GM18951 (cell line): ENCODE data around the gene CCDC33.

Experiments used
- POLR2A ChIP-seq: IDR thresholded peaks from 4 replicates; pipeline ENCODE4 v1.6.1; 2011; ENCODE audit warnings: mild to moderate bottlenecking; ENCODE audit not compliant: insufficient read length, insufficient read depth; ENCODE audit errors: extremely low read depth
- in situ Hi-C: fragments of 300-500 bp; cut with MboI; formaldehyde crosslinking; loops from one replicate; pipeline ENCODE4 v1.12.0; 2022; ENCODE audit warnings: low sequenced_read_pairs, mixed read lengths, inconsistent platforms; ENCODE audit not compliant: unreplicated experiment

The CCDC33 gene

GRCh38 chr15:74375303-74375693 lies 139.2 kb downstream of the CCDC33 start:
- in situ Hi-C loops, result loop anchor here (10.0 kb wide), 2 partner anchors 250 to 390 kb away; no protein-coding TSS in a partner anchor
- TF ChIP-seq POLR2A, result no peak

- in situ Hi-C loops, result loop anchor here (10.0 kb wide), 2 partner anchors 249 to 389 kb away; no protein-coding TSS in a partner anchor
- TF ChIP-seq POLR2A, result no peak
Observed at GRCh38 chr15:74376226-74376625, 140.1 kb downstream of the CCDC33 start.

- in situ Hi-C loops, result loop anchor here (10.0 kb wide), 2 partner anchors 248 to 388 kb away; no protein-coding TSS in a partner anchor
- TF ChIP-seq POLR2A, result no peak
Observed at GRCh38 chr15:74376825-74377581, 140.9 kb downstream of the CCDC33 start.

- in situ Hi-C loops, result loop anchor here (10.0 kb wide), 2 partner anchors 247 to 387 kb away; no protein-coding TSS in a partner anchor
- no peak for TF ChIP-seq POLR2A
Observed at GRCh38 chr15:74377831-74378766, 142.0 kb downstream of the CCDC33 start.

- peak; percentile 15 for TF ChIP-seq POLR2A
- in situ Hi-C loops, result loop anchor here (10.0 kb wide), 2 partner anchors 246 to 386 kb away; no protein-coding TSS in a partner anchor
Observed at GRCh38 chr15:74378848-74379247, 142.7 kb downstream of the CCDC33 start.

- no peak for TF ChIP-seq POLR2A
- in situ Hi-C loops, result loop anchor here (5.0 kb wide), 1 partner anchor 62 kb away; no protein-coding TSS in a partner anchor
Observed at GRCh38 chr15:74380361-74381189, 144.4 kb downstream of the CCDC33 start.

- in situ Hi-C loops, result loop anchor here (5.0 kb wide), 1 partner anchor 61 kb away; no protein-coding TSS in a partner anchor
Observed at GRCh38 chr15:74381190-74381453, 145.0 kb downstream of the CCDC33 start.

GRCh38 chr15:74381481-74381880 lies 145.4 kb downstream of the CCDC33 start:
- in situ Hi-C loops, result loop anchor here (5.0 kb wide), 1 partner anchor 61 kb away; no protein-coding TSS in a partner anchor
- no peak for TF ChIP-seq POLR2A

More at GRCh38 chr15:74381190-74381453, 145.0 kb downstream of the CCDC33 start:
- no peak for TF ChIP-seq POLR2A

GRCh38 chr15:74382004-74382816 lies 146.1 kb downstream of the CCDC33 start:
- in situ Hi-C loops, result loop anchor here (5.0 kb wide), 1 partner anchor 60 kb away; no protein-coding TSS in a partner anchor

GRCh38 chr15:74383286-74383685 lies 147.2 kb downstream of the CCDC33 start:
- in situ Hi-C loops, result loop anchor here (5.0 kb wide), 1 partner anchor 59 kb away; no protein-coding TSS in a partner anchor
- TF ChIP-seq POLR2A, result no peak

More at GRCh38 chr15:74382004-74382816, 146.1 kb downstream of the CCDC33 start:
- no peak for TF ChIP-seq POLR2A
